Measurements from ENCODE around the gene TARP.

The TARP gene

DNA sequence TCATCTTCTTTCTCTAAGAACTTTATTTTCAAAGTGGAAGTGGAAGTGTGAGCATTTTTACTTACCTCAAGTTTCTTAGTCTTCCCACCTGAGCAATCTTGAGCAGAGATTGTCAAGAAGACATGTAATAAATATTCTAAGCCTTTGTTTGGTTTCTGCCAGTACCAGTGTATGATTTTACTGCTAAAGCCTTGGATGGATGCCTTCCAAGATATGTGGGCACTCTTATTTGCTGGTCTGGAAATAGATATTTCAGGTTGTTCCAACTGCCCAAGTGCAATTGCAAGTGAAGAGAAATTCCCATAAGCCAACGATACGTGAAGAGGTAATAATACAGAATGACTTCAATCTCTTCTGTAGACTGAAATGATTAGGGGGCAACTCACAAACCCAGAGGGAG lies 18.2 kb upstream of the TARP start:
- DNase-seq (ENCODE audit: low read depth in 2 of 2), result no peak
- no peak overlapping the region for H3K4me3 ChIP-seq (replicated peaks in 1 of 2; ENCODE audit: low read depth in 2 of 2, low read length in 2 of 2)
- TF ChIP-seq, protein P1, sequence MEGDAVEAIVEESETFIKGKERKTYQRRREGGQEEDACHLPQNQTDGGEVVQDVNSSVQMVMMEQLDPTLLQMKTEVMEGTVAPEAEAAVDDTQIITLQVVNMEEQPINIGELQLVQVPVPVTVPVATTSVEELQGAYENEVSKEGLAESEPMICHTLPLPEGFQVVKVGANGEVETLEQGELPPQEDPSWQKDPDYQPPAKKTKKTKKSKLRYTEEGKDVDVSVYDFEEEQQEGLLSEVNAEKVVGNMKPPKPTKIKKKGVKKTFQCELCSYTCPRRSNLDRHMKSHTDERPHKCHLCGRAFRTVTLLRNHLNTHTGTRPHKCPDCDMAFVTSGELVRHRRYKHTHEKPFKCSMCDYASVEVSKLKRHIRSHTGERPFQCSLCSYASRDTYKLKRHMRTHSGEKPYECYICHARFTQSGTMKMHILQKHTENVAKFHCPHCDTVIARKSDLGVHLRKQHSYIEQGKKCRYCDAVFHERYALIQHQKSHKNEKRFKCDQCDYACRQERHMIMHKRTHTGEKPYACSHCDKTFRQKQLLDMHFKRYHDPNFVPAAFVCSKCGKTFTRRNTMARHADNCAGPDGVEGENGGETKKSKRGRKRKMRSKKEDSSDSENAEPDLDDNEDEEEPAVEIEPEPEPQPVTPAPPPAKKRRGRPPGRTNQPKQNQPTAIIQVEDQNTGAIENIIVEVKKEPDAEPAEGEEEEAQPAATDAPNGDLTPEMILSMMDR (IDR thresholded peaks at IDR 0.05; ENCODE audit: low read depth, low read length), result no peak

DNA sequence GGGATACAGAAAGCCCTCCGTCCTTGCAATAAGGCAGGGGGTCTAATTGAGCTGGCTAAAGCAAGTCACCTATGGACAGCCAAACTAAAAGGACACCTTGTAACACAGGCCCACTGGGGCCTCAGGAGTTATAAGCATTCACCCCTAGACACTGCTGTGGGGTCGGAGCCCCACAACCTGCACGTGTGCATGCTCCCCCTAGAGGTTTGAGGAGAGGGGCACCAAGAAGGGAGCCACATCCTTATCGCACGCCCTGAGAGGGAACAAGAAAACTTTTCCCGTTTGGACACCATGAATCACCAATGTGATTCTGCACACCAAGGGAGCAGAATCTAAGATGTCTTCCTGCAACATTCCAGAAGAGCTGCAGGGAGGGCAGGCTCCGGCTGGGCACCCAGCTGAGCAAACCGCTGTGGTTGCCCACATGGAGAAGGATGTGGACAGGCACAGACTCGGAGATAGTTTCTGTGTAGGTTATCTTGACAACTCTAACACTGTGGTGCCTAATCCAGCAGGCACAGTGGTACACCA lies 17.7 kb upstream of the TARP start:
- TF ChIP-seq, protein P1 (IDR thresholded peaks at IDR 0.05; ENCODE audit: low read depth, low read length), result no peak
- DNase-seq (ENCODE audit: low read depth in 2 of 2), result no peak
- H3K4me3 ChIP-seq (replicated peaks in 1 of 2; ENCODE audit: low read depth in 2 of 2, low read length in 2 of 2), result no peak overlapping the region

DNA sequence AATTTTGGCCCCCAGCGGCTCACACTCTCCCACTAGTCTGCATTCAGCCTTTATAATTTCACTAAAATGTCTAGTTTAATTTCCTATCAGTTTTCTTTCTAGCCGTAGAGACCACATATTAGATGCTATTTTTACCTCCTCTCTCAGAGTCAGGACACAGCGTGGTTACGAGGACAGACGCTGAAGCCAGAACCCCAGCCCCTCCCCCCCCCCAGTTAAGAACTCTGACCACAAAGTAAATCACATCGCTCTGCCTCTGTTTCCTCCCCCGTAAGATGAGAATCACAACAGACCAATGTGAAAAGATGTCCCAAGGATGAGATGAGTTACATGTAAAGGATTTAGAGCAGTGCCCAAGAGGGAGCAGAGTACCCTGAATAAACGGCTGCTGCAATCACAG lies 11.1 kb upstream of the TARP start:
- H3K4me3 ChIP-seq (replicated peaks in 1 of 2; ENCODE audit: low read depth in 2 of 2, low read length in 2 of 2), result no peak overlapping the region
- TF ChIP-seq, protein P1 (IDR thresholded peaks at IDR 0.05; ENCODE audit: low read depth, low read length), result no peak

DNA sequence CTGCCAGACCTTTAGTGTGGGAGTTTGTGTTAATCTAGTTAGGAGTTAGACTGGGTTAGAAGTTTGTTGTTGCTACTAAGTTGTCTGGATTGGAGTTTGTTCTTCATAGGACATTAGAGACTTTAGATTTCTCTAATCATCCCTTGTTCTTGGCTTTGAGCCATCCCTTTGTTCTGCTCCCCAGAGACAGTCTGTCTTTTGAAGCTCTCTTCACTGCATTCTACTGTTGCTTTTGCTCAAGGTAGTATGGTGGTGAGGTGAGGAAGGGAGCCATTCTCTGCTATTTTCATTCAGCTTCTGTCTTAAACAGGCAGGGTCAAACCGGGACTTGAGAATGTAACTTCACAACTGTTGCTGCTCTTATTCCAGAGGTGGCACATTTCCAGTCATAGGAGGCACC lies 10.4 kb upstream of the TARP start:
- TF ChIP-seq, protein P1 (IDR thresholded peaks at IDR 0.05; ENCODE audit: low read depth, low read length), result no peak
- DNase-seq (ENCODE audit: low read depth in 2 of 2), result no peak
- no peak overlapping the region for H3K4me3 ChIP-seq (replicated peaks in 1 of 2; ENCODE audit: low read depth in 2 of 2, low read length in 2 of 2)

More for the DNA sequence above, 11.1 kb upstream of the TARP start:
- DNase-seq (ENCODE audit: low read depth in 2 of 2), result no peak

DNA sequence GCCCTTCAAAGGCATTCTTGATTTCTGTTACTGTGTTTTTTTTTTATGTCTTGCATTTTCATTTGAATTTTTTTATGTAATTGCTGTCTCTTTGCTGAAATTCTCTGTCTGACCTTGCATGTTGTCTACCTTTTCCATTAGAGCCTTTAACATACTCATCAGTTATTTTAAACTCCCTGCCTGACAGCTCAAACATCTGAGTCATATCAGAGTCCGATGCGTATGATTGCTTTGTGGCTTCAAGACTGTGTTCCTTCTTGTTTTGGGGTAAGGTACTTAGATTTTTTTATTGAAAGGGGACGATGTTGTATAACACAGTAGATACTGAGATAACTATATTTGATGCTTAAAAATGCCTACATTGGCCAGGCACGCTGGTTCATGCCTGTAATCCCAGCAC lies 9.7 kb upstream of the TARP start:
- TF ChIP-seq, protein P1 (IDR thresholded peaks at IDR 0.05; ENCODE audit: low read depth, low read length), result no peak
- no peak for DNase-seq (ENCODE audit: low read depth in 2 of 2)
- no peak overlapping the region for H3K4me3 ChIP-seq (replicated peaks in 1 of 2; ENCODE audit: low read depth in 2 of 2, low read length in 2 of 2)

DNA sequence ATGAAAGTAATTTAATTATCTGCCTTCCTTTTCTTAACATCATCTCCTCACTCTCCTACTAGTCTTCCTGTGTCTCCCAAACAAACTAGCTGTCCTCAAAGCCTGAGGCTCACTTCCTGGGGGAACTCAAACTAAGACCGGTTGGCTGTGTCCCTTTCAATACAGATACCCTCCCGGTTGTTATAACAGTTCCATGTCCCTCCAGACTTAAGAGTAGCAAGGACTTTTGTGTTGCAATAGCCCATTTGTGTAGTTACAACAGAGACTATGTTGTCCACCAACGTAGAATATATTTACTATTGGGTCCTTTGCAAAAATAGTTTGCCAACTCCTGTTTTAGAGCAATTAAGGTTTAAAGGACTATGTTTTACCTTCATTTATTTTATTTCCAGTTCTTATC lies 8.6 kb upstream of the TARP start:
- TF ChIP-seq, protein P1 (IDR thresholded peaks at IDR 0.05; ENCODE audit: low read depth, low read length), result no peak
- no peak for DNase-seq (ENCODE audit: low read depth in 2 of 2)
- no peak overlapping the region for H3K4me3 ChIP-seq (replicated peaks in 1 of 2; ENCODE audit: low read depth in 2 of 2, low read length in 2 of 2)

DNA sequence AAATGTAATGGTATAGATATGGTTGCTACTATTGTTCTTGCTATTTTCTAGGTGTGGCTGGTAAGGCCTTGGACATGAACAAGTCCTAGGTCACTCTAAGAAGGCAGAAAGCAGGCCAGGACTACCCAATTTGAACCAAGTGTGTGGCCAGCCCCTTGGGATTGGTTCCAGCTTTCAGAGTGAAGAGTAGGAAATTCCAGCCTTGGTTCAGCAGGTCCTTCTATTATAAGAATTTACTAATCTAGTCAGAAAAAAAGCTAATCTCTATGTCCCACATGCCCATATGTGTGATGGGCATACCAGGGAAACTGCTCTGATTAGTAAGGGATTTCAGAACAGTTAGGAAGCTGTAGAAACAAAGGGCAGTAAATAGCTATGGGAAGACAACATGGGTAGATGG lies 7.8 kb upstream of the TARP start:
- no peak for DNase-seq (ENCODE audit: low read depth in 2 of 2)
- TF ChIP-seq, protein P1 (IDR thresholded peaks at IDR 0.05; ENCODE audit: low read depth, low read length), result no peak
- no peak overlapping the region for H3K4me3 ChIP-seq (replicated peaks in 1 of 2; ENCODE audit: low read depth in 2 of 2, low read length in 2 of 2)

All from cardiac fibroblast (primary cell).